Neural progenitor cell (in vitro differentiated cells): ENCODE measurements around the gene ZMYM4. TPM values are rescaled to one million over a fixed set of nuclear protein-coding genes. Genes with fewer than 3 reads are reported as not detected.

ENCODE experiments used
- DNase-seq: peaks from one replicate; pipeline ENCODE4 v3.0.0-alpha.2; 2016; ENCODE audit warnings: low spot score
- H2AFZ ChIP-seq: fragments of 200-600 bp; sonication (generic); replicated peaks from 2 replicates; pipeline ENCODE4 v1.6.1; 2016; ENCODE audit warnings: antibody characterized with exemption
- H3F3A ChIP-seq: fragments of 200-600 bp; sonication (generic); 2 replicates; pipeline ENCODE4 v1.6.1; 2016; ENCODE audit warnings: antibody characterized with exemption, low read depth
- H3K27ac ChIP-seq: fragments of 200-600 bp; sonication (generic); 2 replicates; pipeline ENCODE4 v1.5.1; 2016; ENCODE audit warnings: mild to moderate bottlenecking
- H3K27me3 ChIP-seq: fragments of 200-600 bp; sonication (generic); 2 replicates; pipeline ENCODE4 v1.6.1; 2016; ENCODE audit warnings: mild to moderate bottlenecking, moderate library complexity
- H3K36me3 ChIP-seq: fragments of 200-600 bp; sonication (generic); 2 replicates; pipeline ENCODE4 v1.5.1; 2016
- H3K4me1 ChIP-seq: fragments of 200-600 bp; sonication (generic); 2 replicates; pipeline ENCODE4 v1.6.1; 2016; ENCODE audit warnings: mixed run types
- H3K4me2 ChIP-seq: fragments of 200-600 bp; sonication (generic); 2 replicates; pipeline ENCODE4 v1.6.1; 2016
- H3K4me3 ChIP-seq: fragments of 200-600 bp; sonication (generic); 2 replicates; pipeline ENCODE4 v1.5.1; 2016
- H3K79me2 ChIP-seq: fragments of 200-600 bp; sonication (generic); 2 replicates; pipeline ENCODE4 v1.6.1; 2016; ENCODE audit warnings: low read depth
- H3K9ac ChIP-seq: fragments of 200-600 bp; sonication (generic); 2 replicates; pipeline ENCODE4 v1.6.1; 2016
- H3K9me3 ChIP-seq: fragments of 200-600 bp; sonication (generic); 2 replicates; pipeline ENCODE4 v1.5.1; 2016; ENCODE audit warnings: low read depth
- H4K20me1 ChIP-seq: fragments of 200-600 bp; sonication (generic); 2 replicates; pipeline ENCODE4 v1.6.1; 2016; ENCODE audit warnings: low read depth
- H3K27ac Mint-ChIP-seq: 3 replicates; pipeline ENCODE4 v1.8.0; 2021; ENCODE audit warnings: mixed read lengths
- H3K27me3 Mint-ChIP-seq: 2 replicates; pipeline ENCODE4 v1.8.0; 2022; ENCODE audit warnings: low read depth, mild to moderate bottlenecking, inconsistent platforms, moderate library complexity, mixed read lengths; ENCODE audit not compliant: insufficient read depth
- H3K36me3 Mint-ChIP-seq: 3 replicates; pipeline ENCODE4 v1.8.0; 2021; ENCODE audit warnings: mixed read lengths
- H3K4me1 Mint-ChIP-seq: 3 replicates; pipeline ENCODE4 v1.8.0; 2021; ENCODE audit warnings: mixed read lengths
- H3K4me3 Mint-ChIP-seq: 3 replicates; pipeline ENCODE4 v1.8.0; 2021; ENCODE audit warnings: mild to moderate bottlenecking, moderate library complexity, mixed read lengths
- H3K9me3 Mint-ChIP-seq: 3 replicates; pipeline ENCODE4 v1.8.0; 2020; ENCODE audit warnings: mixed read lengths
- EZH2 ChIP-seq: fragments of 200-600 bp; sonication (generic); IDR thresholded peaks from 2 replicates; pipeline ENCODE4 v1.6.1; 2017; ENCODE audit warnings: antibody characterized with exemption, mild to moderate bottlenecking, moderate library complexity
- EZH2phosphoT487 ChIP-seq: fragments of 200-600 bp; sonication (generic); IDR thresholded peaks from 2 replicates; pipeline ENCODE4 v1.6.1; 2017; ENCODE audit warnings: antibody characterized with exemption
- total RNA-seq: library from RNA; depleted of rRNA; stranded (reverse); fragments of >200 nt; gene quantifications from 2 replicates; pipeline ENCODE4 v1.2.3, GENCODE V29; 2015; ENCODE audit warnings: low replicate concordance
- TF ChIP-seq, protein P1 (sequence below): fragments of 200-600 bp; sonication (generic); IDR thresholded peaks from 2 replicates; pipeline ENCODE4 v1.5.1; 2017; ENCODE audit warnings: antibody characterized with exemption, mild to moderate bottlenecking

ZMYM4 gene
- total RNA-seq, 1 donor from 2014 or later = 106 TPM

DNA sequence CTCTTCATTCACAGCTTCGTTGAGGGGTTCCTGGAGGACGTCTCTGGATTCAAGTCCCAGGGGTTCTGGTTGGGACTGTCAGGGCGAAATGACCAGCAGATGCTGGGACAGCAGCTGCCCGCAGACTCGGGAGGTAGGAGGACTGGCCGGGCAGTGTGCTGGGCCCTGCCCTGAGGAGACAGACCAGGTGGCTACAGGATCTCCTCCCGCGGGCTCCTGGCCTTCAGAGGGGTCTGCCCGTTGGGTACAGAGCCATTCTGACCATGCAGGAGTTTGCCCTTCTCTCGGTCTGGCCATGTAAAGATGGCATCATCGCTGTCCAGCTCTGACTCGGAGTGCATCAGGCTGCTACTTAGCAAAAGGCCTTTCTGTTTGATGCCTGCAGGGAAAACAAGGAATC, 166.2 kb downstream of the ZMYM4 start:
- Histone ChIP-seq H3K9ac (no peak overlapping the region), H3K27ac (no peak overlapping the region), H3K4me3 (no peak overlapping the region), H3K9me3 (no peaks in the 10 kb centered on the region), H3K36me3 (peaks cover 3% of the 10 kb centered on the region), H3K4me2 (no peak overlapping the region), H4K20me1 (no peaks in the 10 kb centered on the region), H3F3A (peaks cover 2% of the 10 kb centered on the region), H3K79me2 (no peaks in the 10 kb centered on the region), H2AFZ (no peak overlapping the region), H3K4me1 (no peaks in the 10 kb centered on the region), H3K27me3 (no peaks in the 10 kb centered on the region)
- Mint-ChIP-seq H3K4me3 (no peak overlapping the region), H3K27ac (no peak overlapping the region), H3K9me3 (no peaks in the 10 kb centered on the region), H3K27me3 (peaks cover 5% of the 10 kb centered on the region), H3K4me1 (no peaks in the 10 kb centered on the region), H3K36me3 (peaks cover 56% of the 10 kb centered on the region)
- DNase-seq = no peak
- no peak for TF ChIP-seq EZH2phosphoT487
- TF ChIP-seq EZH2 = no peak
- TF ChIP-seq, protein P1, sequence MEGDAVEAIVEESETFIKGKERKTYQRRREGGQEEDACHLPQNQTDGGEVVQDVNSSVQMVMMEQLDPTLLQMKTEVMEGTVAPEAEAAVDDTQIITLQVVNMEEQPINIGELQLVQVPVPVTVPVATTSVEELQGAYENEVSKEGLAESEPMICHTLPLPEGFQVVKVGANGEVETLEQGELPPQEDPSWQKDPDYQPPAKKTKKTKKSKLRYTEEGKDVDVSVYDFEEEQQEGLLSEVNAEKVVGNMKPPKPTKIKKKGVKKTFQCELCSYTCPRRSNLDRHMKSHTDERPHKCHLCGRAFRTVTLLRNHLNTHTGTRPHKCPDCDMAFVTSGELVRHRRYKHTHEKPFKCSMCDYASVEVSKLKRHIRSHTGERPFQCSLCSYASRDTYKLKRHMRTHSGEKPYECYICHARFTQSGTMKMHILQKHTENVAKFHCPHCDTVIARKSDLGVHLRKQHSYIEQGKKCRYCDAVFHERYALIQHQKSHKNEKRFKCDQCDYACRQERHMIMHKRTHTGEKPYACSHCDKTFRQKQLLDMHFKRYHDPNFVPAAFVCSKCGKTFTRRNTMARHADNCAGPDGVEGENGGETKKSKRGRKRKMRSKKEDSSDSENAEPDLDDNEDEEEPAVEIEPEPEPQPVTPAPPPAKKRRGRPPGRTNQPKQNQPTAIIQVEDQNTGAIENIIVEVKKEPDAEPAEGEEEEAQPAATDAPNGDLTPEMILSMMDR = no peak

DNA sequence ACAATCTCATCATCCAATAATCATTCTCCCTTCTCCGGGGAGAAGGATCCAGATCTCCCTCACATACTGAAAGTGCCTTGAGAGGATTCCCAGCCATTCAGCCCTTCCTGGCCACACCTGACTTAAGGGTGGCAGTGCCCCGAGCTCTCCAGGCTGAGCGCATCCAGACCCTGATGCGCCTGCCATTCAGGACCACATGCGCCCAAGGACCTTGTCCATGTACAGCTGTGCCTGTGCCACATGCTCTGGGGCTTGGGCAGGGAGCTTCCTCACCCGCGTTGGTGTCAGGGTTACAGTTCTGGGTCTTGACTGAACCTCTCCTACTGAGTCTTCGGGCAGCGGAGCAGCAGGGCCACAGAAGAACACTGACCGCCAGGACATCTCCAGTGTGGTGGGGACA, 167.6 kb downstream of the ZMYM4 start:
- H3K36me3 ChIP-seq = peaks cover 3% of the 10 kb centered on the region
- H3K4me1 ChIP-seq = no peaks in the 10 kb centered on the region
- peaks cover 47% of the 10 kb centered on the region for H3K36me3 Mint-ChIP-seq

DNA sequence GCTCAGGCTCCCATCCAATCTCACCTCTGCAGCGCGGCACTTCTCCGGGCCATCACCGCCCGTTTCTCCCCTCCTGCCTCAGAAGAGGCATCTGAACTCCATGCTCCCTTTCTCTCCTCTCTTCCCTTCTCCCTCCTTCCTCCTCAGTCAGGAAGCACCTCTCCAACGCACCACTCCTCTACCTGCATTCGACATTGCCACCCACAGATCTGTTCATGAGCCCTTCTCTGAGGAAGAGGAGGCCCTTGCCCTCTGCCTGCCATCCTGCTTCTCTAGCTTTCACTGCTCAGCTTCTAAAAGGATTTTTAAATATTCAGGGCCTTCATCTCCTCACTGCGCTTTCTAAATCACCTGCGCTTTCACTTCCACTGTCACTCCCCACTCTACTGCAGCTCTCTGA, 168.7 kb downstream of the ZMYM4 start:
- H3K27ac ChIP-seq = no peak overlapping the region
- no peaks in the 10 kb centered on the region for H3K9me3 Mint-ChIP-seq
- no peak overlapping the region for H3K27ac Mint-ChIP-seq
- peaks cover 3% of the 10 kb centered on the region for H3K36me3 ChIP-seq
- TF ChIP-seq, protein P1 = no peak
- TF ChIP-seq EZH2phosphoT487 (no peak), EZH2 (no peak)
- no peak overlapping the region for H3K4me2 ChIP-seq
- H3F3A ChIP-seq = no peaks in the 10 kb centered on the region
- H3K4me3 ChIP-seq = no peak overlapping the region
- H2AFZ ChIP-seq = no peak overlapping the region
- no peaks in the 10 kb centered on the region for H3K79me2 ChIP-seq
- no peaks in the 10 kb centered on the region for H3K27me3 ChIP-seq
- H3K27me3 Mint-ChIP-seq = peaks cover 5% of the 10 kb centered on the region
- no peaks in the 10 kb centered on the region for H4K20me1 ChIP-seq
- no peak overlapping the region for H3K9ac ChIP-seq
- no peak for DNase-seq
- no peaks in the 10 kb centered on the region for H3K4me1 ChIP-seq
- peaks cover 47% of the 10 kb centered on the region for H3K36me3 Mint-ChIP-seq
- H3K4me3 Mint-ChIP-seq = no peak overlapping the region
- H3K4me1 Mint-ChIP-seq = no peaks in the 10 kb centered on the region
- no peaks in the 10 kb centered on the region for H3K9me3 ChIP-seq

More for the DNA sequence above, 167.6 kb downstream of the ZMYM4 start:
- Histone ChIP-seq H4K20me1 (no peaks in the 10 kb centered on the region), H3K9me3 (no peaks in the 10 kb centered on the region), H3K9ac (no peak overlapping the region), H3K27ac (no peak overlapping the region), H2AFZ (no peak overlapping the region), H3K27me3 (no peaks in the 10 kb centered on the region), H3K79me2 (no peaks in the 10 kb centered on the region), H3K4me3 (no peak overlapping the region), H3K4me2 (no peak overlapping the region), H3F3A (peaks cover 1% of the 10 kb centered on the region)
- Mint-ChIP-seq H3K4me3 (no peak overlapping the region), H3K9me3 (no peaks in the 10 kb centered on the region), H3K27me3 (peaks cover 5% of the 10 kb centered on the region), H3K4me1 (no peaks in the 10 kb centered on the region), H3K27ac (no peak overlapping the region)
- DNase-seq = no peak
- TF ChIP-seq EZH2phosphoT487 (no peak), EZH2 (no peak)
- TF ChIP-seq, protein P1 = no peak
